H9 (cell line): ENCODE results near the gene RBKS. TPM values are rescaled to one million over a fixed set of nuclear protein-coding genes. Genes with fewer than 3 reads are reported as not detected.

Experiments used
- DNase-seq: peaks from one replicate; pipeline ENCODE4 v3.0.0-alpha.2; 2017
- H2AFZ ChIP-seq: one replicate; pipeline ENCODE4 v1.6.1; 2013; ENCODE audit warnings: mild to moderate bottlenecking, low read length, control low read depth, moderate library complexity
- H2AK5ac ChIP-seq: 2 replicates; pipeline ENCODE4 v1.6.1; 2013; ENCODE audit warnings: low read length, control low read depth, mixed read lengths; ENCODE audit not compliant: insufficient read length
- H2BK120ac ChIP-seq: one replicate; pipeline ENCODE4 v1.6.1; 2013; ENCODE audit warnings: low read depth, mild to moderate bottlenecking, low read length, control low read depth, inconsistent platforms; ENCODE audit not compliant: poor library complexity, severe bottlenecking
- H2BK12ac ChIP-seq: 2 replicates; pipeline ENCODE4 v1.6.1; 2013; ENCODE audit warnings: low read length, control low read depth, mixed read lengths, low read depth; ENCODE audit not compliant: insufficient read length
- H2BK15ac ChIP-seq: 2 replicates; pipeline ENCODE4 v1.6.1; 2013; ENCODE audit warnings: low read depth, low read length, control low read depth
- H2BK20ac ChIP-seq: one replicate; pipeline ENCODE4 v1.6.1; 2013; ENCODE audit warnings: low read depth, mild to moderate bottlenecking, low read length, control low read depth, inconsistent platforms; ENCODE audit not compliant: poor library complexity, severe bottlenecking
- H2BK5ac ChIP-seq: 2 replicates; pipeline ENCODE4 v1.6.1; 2013; ENCODE audit warnings: low read length, control low read depth, mixed read lengths; ENCODE audit not compliant: insufficient read length
- H3K14ac ChIP-seq: 2 replicates; pipeline ENCODE4 v1.6.1; 2013; ENCODE audit warnings: low read length, control low read depth; ENCODE audit not compliant: insufficient read depth
- H3K18ac ChIP-seq: 2 replicates; pipeline ENCODE4 v1.6.1; 2013; ENCODE audit warnings: low read depth, mild to moderate bottlenecking, mixed read lengths, low read length, control low read depth; ENCODE audit not compliant: insufficient read length
- H3K23ac ChIP-seq: 2 replicates; pipeline ENCODE4 v1.6.1; 2013; ENCODE audit warnings: low read length, control low read depth, mixed read lengths, low read depth; ENCODE audit not compliant: insufficient read length
- H3K23me2 ChIP-seq: 2 replicates; pipeline ENCODE4 v1.6.1; 2013; ENCODE audit warnings: low read depth, mild to moderate bottlenecking, mixed read lengths, low read length, control low read depth; ENCODE audit not compliant: insufficient read length, poor library complexity, severe bottlenecking
- H3K27ac ChIP-seq: 2 replicates; pipeline ENCODE4 v1.5.1; 2013; ENCODE audit warnings: low read length, control low read depth, mixed read lengths, low read depth; ENCODE audit not compliant: insufficient read length
- H3K27me3 ChIP-seq: 2 replicates; pipeline ENCODE4 v1.6.1; 2013; ENCODE audit warnings: low read length, control low read depth, inconsistent platforms; ENCODE audit not compliant: insufficient read depth
- H3K4ac ChIP-seq: 2 replicates; pipeline ENCODE4 v1.6.1; 2013; ENCODE audit warnings: low read depth, mild to moderate bottlenecking, control low read depth, inconsistent platforms, low read length, moderate library complexity
- H3K4me1 ChIP-seq: 2 replicates; pipeline ENCODE4 v1.6.1; 2013; ENCODE audit warnings: low read length, control low read depth, inconsistent platforms; ENCODE audit not compliant: insufficient read depth
- H3K4me2 ChIP-seq: 2 replicates; pipeline ENCODE4 v1.6.1; 2013; ENCODE audit warnings: low read length, control low read depth, mixed read lengths; ENCODE audit not compliant: insufficient read length, insufficient read depth
- H3K56ac ChIP-seq: 2 replicates; pipeline ENCODE4 v1.6.1; 2013; ENCODE audit warnings: low read depth, mild to moderate bottlenecking, mixed read lengths, low read length, control low read depth; ENCODE audit not compliant: insufficient read length
- H3K79me1 ChIP-seq: 2 replicates; pipeline ENCODE4 v1.6.1; 2013; ENCODE audit warnings: low read depth, mild to moderate bottlenecking, moderate library complexity, low read length, control low read depth, inconsistent platforms; ENCODE audit not compliant: insufficient read depth, poor library complexity, severe bottlenecking
- H3K79me2 ChIP-seq: 2 replicates; pipeline ENCODE4 v1.6.1; 2013; ENCODE audit warnings: low read length, control low read depth, inconsistent platforms; ENCODE audit not compliant: insufficient read depth
- H3K9ac ChIP-seq: 2 replicates; pipeline ENCODE4 v1.6.1; 2013; ENCODE audit warnings: low read length, control low read depth, mixed read lengths; ENCODE audit not compliant: insufficient read length; ENCODE audit errors: extremely low read depth
- H3K9me3 ChIP-seq: one replicate; pipeline ENCODE4 v1.6.1; 2013; ENCODE audit warnings: low read depth, low read length, inconsistent platforms; ENCODE audit not compliant: control insufficient read depth
- H3T11ph ChIP-seq: one replicate; pipeline ENCODE4 v1.6.1; 2013; ENCODE audit warnings: mild to moderate bottlenecking, low read length, control low read depth, inconsistent platforms
- H4K20me1 ChIP-seq: one replicate; pipeline ENCODE4 v1.6.1; 2013; ENCODE audit not compliant: control insufficient read depth, insufficient read length, insufficient read depth
- H4K5ac ChIP-seq: 2 replicates; pipeline ENCODE4 v1.6.1; 2013; ENCODE audit warnings: low read depth, mild to moderate bottlenecking, mixed read lengths, low read length, control low read depth; ENCODE audit not compliant: insufficient read length
- H4K8ac ChIP-seq: replicated peaks from 2 replicates; pipeline ENCODE4 v1.6.1; 2013; ENCODE audit warnings: low read length, control low read depth, mixed read lengths, low read depth; ENCODE audit not compliant: insufficient read length
- H4K91ac ChIP-seq: 2 replicates; pipeline ENCODE4 v1.6.1; 2013; ENCODE audit warnings: low read depth, mild to moderate bottlenecking, moderate library complexity, mixed read lengths, low read length, control low read depth; ENCODE audit not compliant: insufficient read length
- H3K27ac Mint-ChIP-seq, 3 experiments: 2 replicates in 2 of 3; 3 replicates in 1 of 3; pipeline ENCODE4 v1.8.0; 2020 to 2021; ENCODE audit warnings: mixed read lengths in 3 of 3, mild to moderate bottlenecking in 1 of 3, moderate library complexity in 1 of 3
- H3K27me3 Mint-ChIP-seq: 2 replicates; pipeline ENCODE4 v1.8.0; 2021; ENCODE audit warnings: low read depth, mild to moderate bottlenecking, moderate library complexity, mixed read lengths
- H3K36me3 Mint-ChIP-seq, 3 experiments: 2 replicates in 2 of 3; 3 replicates in 1 of 3; pipeline ENCODE4 v1.8.0; 2020 to 2021; ENCODE audit warnings: low read depth in 3 of 3, mixed read lengths in 3 of 3; ENCODE audit not compliant: insufficient read depth in 1 of 3
- H3K4me1 Mint-ChIP-seq, 2 experiments: 2 replicates each; pipeline ENCODE4 v1.8.0; 2020; ENCODE audit warnings: mixed read lengths in 2 of 2
- H3K4me3 Mint-ChIP-seq, 2 experiments: 2 replicates in 1 of 2; 3 replicates in 1 of 2; pipeline ENCODE4 v1.8.0; 2020 to 2021; ENCODE audit warnings: mild to moderate bottlenecking in 2 of 2, mixed read lengths in 2 of 2, moderate library complexity in 1 of 2
- H3K9me3 Mint-ChIP-seq, 2 experiments: 2 replicates in 1 of 2; 3 replicates in 1 of 2; pipeline ENCODE4 v1.8.0; 2020; ENCODE audit warnings: mild to moderate bottlenecking in 2 of 2, mixed read lengths in 2 of 2, moderate library complexity in 1 of 2
- WGBS: extraction: QIAGEN DNeasy Blood & Tissue Kit; methylation state at CpG from one replicate; pipeline ENCODE4 v1.1.7; 2013; ENCODE audit warnings: missing lambda C conversion rate, low lambda C conversion rate, mixed read lengths; ENCODE audit not compliant: insufficient read length; ENCODE audit errors: extremely low coverage; 5-methylcytosine and 5-hydroxymethylcytosine counted together
- total RNA-seq: library from RNA; stranded (reverse); gene quantifications from 2 replicates; pipeline ENCODE4 v1.2.1, GENCODE V29; 2021
- TF ChIP-seq, protein P1 (sequence below): fragments of 200-600 bp; sonication (generic); conservative IDR thresholded peaks from 3 replicates; pipeline ENCODE4 v1.8.0; 2021; ENCODE audit warnings: antibody characterized with exemption, mild to moderate bottlenecking

RBKS gene
- total RNA-seq, 1 experiment from 2014 or later: 2.3 TPM

GRCh38 chr2:27843992-27844391, 46.2 kb downstream of the RBKS start:
- H3K9ac ChIP-seq: no peak overlapping the region
- H3K23ac ChIP-seq: no peak overlapping the region
- Mint-ChIP-seq H3K4me1 (no peaks in the 10 kb centered on the region), H3K36me3 (no peaks in the 10 kb centered on the region), H3K9me3 (no peaks in the 10 kb centered on the region), H3K27ac (no peak overlapping the region), H3K4me3 (no peak overlapping the region), H3K27me3 (no peaks in the 10 kb centered on the region; the same call in 1 of the 2 replicates)
- DNase-seq: no peak
- no peak overlapping the region for H2BK12ac ChIP-seq
- H4K91ac ChIP-seq: no peak overlapping the region
- no peaks in the 10 kb centered on the region for H3K79me2 ChIP-seq
- no peak overlapping the region for H4K5ac ChIP-seq
- no peak overlapping the region for H2BK15ac ChIP-seq
- TF ChIP-seq, protein P1, sequence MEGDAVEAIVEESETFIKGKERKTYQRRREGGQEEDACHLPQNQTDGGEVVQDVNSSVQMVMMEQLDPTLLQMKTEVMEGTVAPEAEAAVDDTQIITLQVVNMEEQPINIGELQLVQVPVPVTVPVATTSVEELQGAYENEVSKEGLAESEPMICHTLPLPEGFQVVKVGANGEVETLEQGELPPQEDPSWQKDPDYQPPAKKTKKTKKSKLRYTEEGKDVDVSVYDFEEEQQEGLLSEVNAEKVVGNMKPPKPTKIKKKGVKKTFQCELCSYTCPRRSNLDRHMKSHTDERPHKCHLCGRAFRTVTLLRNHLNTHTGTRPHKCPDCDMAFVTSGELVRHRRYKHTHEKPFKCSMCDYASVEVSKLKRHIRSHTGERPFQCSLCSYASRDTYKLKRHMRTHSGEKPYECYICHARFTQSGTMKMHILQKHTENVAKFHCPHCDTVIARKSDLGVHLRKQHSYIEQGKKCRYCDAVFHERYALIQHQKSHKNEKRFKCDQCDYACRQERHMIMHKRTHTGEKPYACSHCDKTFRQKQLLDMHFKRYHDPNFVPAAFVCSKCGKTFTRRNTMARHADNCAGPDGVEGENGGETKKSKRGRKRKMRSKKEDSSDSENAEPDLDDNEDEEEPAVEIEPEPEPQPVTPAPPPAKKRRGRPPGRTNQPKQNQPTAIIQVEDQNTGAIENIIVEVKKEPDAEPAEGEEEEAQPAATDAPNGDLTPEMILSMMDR: no peak
- no peak overlapping the region for H2BK5ac ChIP-seq
- no peak overlapping the region for H2BK120ac ChIP-seq
- WGBS: no CpG with 5 or more reads among the region's 7 CpGs
- no peaks in the 10 kb centered on the region for H3K27me3 ChIP-seq
- no peaks in the 10 kb centered on the region for H3K23me2 ChIP-seq
- H3K4ac ChIP-seq: no peak overlapping the region
- no peaks in the 10 kb centered on the region for H4K20me1 ChIP-seq
- H3K56ac ChIP-seq: no peak overlapping the region
- no peak overlapping the region for H3K4me2 ChIP-seq
- H2BK20ac ChIP-seq: no peak overlapping the region
- no peak overlapping the region for H2AFZ ChIP-seq
- H3K79me1 ChIP-seq: no peaks in the 10 kb centered on the region
- no peak overlapping the region for H3K27ac ChIP-seq
- no peak overlapping the region for H3K14ac ChIP-seq
- H3K9me3 ChIP-seq: no peaks in the 10 kb centered on the region
- no peak overlapping the region for H3K18ac ChIP-seq
- no peak overlapping the region for H4K8ac ChIP-seq
- H3K4me1 ChIP-seq: no peaks in the 10 kb centered on the region
- H2AK5ac ChIP-seq: no peak overlapping the region
- H3T11ph ChIP-seq: no peak overlapping the region
